Ishikawa (cell line): ENCODE data around the gene LYSMD1.

Experiments used
- CEBPB ChIP-seq: IDR thresholded peaks from 2 replicates; pipeline ENCODE4 v1.6.1; 2012
- CREB1 ChIP-seq: IDR thresholded peaks from 2 replicates; pipeline ENCODE4 v1.6.1; 2012; ENCODE audit warnings: low read depth
- EGR1 ChIP-seq: IDR thresholded peaks from 2 replicates; pipeline ENCODE4 v1.6.1; 2012
- EP300 ChIP-seq: IDR thresholded peaks from 2 replicates; pipeline ENCODE4 v1.6.1; 2012; ENCODE audit warnings: borderline replicate concordance
- FOXM1 ChIP-seq: IDR thresholded peaks from 2 replicates; pipeline ENCODE4 v1.6.1; 2012; ENCODE audit warnings: low read depth, borderline replicate concordance
- MAX ChIP-seq: IDR thresholded peaks from 2 replicates; pipeline ENCODE4 v1.6.1; 2012
- NFIC ChIP-seq: IDR thresholded peaks from 2 replicates; pipeline ENCODE4 v1.6.1; 2012
- RAD21 ChIP-seq: IDR thresholded peaks from 2 replicates; pipeline ENCODE4 v1.6.1; 2012; ENCODE audit warnings: low read depth
- REST ChIP-seq: IDR thresholded peaks from 2 replicates; pipeline ENCODE4 v1.6.1; 2012; ENCODE audit warnings: low read depth, mild to moderate bottlenecking
- TAF1 ChIP-seq: IDR thresholded peaks from 2 replicates; pipeline ENCODE4 v1.6.1; 2012; ENCODE audit warnings: low read depth, mild to moderate bottlenecking
- TCF12 ChIP-seq: IDR thresholded peaks from 2 replicates; pipeline ENCODE4 v1.6.1; 2012; ENCODE audit warnings: low read depth
- TEAD4 ChIP-seq: IDR thresholded peaks from 2 replicates; pipeline ENCODE4 v1.6.1; 2012
- USF1 ChIP-seq: IDR thresholded peaks from 2 replicates; pipeline ENCODE4 v1.6.1; 2012
- YY1 ChIP-seq: IDR thresholded peaks from 2 replicates; pipeline ENCODE4 v1.6.1; 2012; ENCODE audit warnings: low read depth
- ZBTB7A ChIP-seq: IDR thresholded peaks from 2 replicates; pipeline ENCODE4 v1.6.1; 2012; ENCODE audit warnings: low read depth

The LYSMD1 gene

GRCh38 chr1:151165738-151166504, at the start of gene LYSMD1, which contains the start of gene SCNM1:
Gene LYSMD1, minus strand, starts transcription at chr1:151165902. Its CDS starts 644 bp downstream, at chr1:151165258.
Gene SCNM1, plus strand, starts transcription at chr1:151166144. Its CDS starts 9 bp downstream, at chr1:151166153.
- TF ChIP-seq TEAD4 = peak; percentile 62
- TF ChIP-seq EP300 = no peak; the same call in 1 of the 2 replicates
- no peak for TF ChIP-seq RAD21
- peak; percentile 82 for TF ChIP-seq MAX
- peak; percentile 10; the same call in 1 of the 2 replicates for TF ChIP-seq NFIC
- peak; percentile 59; the same call in 1 of the 2 replicates for TF ChIP-seq FOXM1
- TF ChIP-seq EGR1 = no peak
- TF ChIP-seq USF1 = peak; percentile 53
- peak; percentile 30; the same call in 1 of the 2 replicates for TF ChIP-seq REST
- peak; percentile 77 for TF ChIP-seq TCF12
- TF ChIP-seq YY1 = no peak
- TF ChIP-seq TAF1 = peak; percentile 46; the same call in 1 of the 2 replicates
- no peak for TF ChIP-seq ZBTB7A
- TF ChIP-seq CREB1 = peak; percentile 74
- TF ChIP-seq CEBPB = peak; percentile 48; the same call in 1 of the 2 replicates

- no peak for TF ChIP-seq TCF12
- no peak for TF ChIP-seq ZBTB7A
- TF ChIP-seq EGR1 = no peak
- no peak for TF ChIP-seq TAF1
- TF ChIP-seq NFIC = no peak
- TF ChIP-seq USF1 = no peak
- no peak for TF ChIP-seq REST
- no peak for TF ChIP-seq MAX
- no peak for TF ChIP-seq EP300
- TF ChIP-seq FOXM1 = no peak
These were observed 47.9 kb upstream of the LYSMD1 start for GRCh38 chr1:151213560-151213959.

- TF ChIP-seq EP300 = no peak
- no peak for TF ChIP-seq CREB1
- TF ChIP-seq USF1 = no peak
- no peak for TF ChIP-seq CEBPB
- no peak for TF ChIP-seq EGR1
- no peak for TF ChIP-seq FOXM1
- TF ChIP-seq REST = no peak
- no peak for TF ChIP-seq TEAD4
- TF ChIP-seq MAX = no peak
- no peak for TF ChIP-seq TAF1
- TF ChIP-seq NFIC = no peak
- TF ChIP-seq TCF12 = no peak
- no peak for TF ChIP-seq ZBTB7A
- TF ChIP-seq YY1 = no peak
- TF ChIP-seq RAD21 = no peak
These were observed 46.4 kb upstream of the LYSMD1 start for GRCh38 chr1:151211972-151212705.
